ENCODE data around the gene DEFB114.

The DEFB114 gene

DNA sequence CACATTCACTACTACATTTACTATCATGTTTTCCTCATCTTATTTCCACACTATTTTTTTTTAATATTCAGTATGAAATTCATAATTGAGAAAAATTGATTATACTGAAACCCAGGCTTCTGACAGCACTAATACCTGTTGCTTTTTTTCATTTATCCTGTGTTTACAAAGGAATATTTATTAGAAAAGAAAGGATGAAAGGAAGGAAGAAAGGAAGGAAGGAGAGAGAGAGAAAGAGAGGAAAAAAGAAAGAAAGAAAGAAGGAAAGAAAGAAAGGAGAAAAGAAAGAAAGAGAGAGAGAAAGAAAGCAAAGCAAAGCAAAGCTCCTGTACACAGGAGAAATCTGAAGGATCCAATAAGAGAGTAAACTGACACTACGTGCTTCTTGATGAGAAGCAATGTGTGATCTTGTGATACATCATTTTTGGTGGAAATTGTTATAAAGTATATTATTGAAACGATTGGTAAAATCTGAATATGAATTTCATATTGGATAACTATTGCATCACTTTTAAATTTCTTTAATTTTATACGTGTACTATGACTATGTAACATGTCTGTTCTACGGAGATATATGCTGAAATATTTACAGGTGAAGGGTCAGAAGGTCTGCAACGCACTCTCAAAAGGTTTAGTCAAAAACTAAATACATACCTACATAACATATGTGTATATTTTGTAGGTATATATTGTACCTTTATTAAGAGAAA lies 43.9 kb downstream of the DEFB114 start:
- H3K4me1 ChIP-seq (ENCODE audit: insufficient read depth, low read length): peaks cover 9% of the 10 kb centered on the region; the same call in 1 of the 2 replicates
- H3K9ac ChIP-seq (ENCODE audit: low read depth, low read length): no peak overlapping the region
- H3K36me3 ChIP-seq (ENCODE audit: insufficient read depth, low read length): no peaks in the 10 kb centered on the region
- no peaks in the 10 kb centered on the region for H3K9me3 ChIP-seq (ENCODE audit: control insufficient read depth, insufficient read depth, low read length)

DNA sequence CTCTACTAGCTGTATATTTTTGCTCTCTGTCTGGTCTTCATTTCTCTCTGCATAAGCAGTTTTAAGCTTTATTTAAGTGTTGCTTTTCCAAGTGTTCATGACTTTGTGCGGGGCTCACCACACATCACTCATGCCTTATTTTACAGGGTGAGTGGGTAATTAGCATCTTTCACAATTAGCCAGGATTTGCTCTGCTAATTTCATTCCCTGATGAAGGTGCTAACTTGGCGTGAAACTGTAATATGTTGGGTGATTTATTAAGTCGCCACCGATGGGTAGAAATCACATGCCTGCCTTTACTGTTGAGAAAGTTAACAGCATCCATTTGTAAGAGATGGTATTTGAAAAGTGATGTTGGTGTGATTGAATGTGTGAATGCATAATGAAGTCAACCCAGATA lies 44.7 kb downstream of the DEFB114 start:
- Histone ChIP-seq H3K36me3 (ENCODE audit: insufficient read depth, low read length) (no peaks in the 10 kb centered on the region), H3K9ac (ENCODE audit: low read depth, low read length) (no peak overlapping the region), H3K4me1 (ENCODE audit: insufficient read depth, low read length) (peaks cover 16% of the 10 kb centered on the region; the same call in 1 of the 2 replicates), H3K9me3 (ENCODE audit: control insufficient read depth, insufficient read depth, low read length) (no peaks in the 10 kb centered on the region)

DNA sequence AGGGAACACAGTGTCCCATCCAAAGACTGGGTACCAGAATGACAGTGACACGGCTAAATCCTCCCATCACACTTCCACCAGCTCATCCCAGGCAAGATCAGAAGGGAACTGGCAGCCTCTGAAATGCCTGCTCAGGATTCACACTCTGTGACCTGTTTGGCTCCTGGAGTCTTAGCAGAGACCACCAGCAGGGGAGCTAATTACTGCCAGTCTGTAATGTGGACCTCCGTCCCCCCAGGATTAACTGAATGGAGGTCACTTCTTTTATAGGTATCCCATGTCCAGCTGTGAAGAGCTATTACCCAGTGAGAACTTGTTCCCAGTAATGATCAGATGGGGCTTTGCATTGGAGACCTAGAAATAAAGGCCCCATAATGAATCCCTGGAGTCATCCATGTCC lies 45.2 kb downstream of the DEFB114 start:
- H3K4me1 ChIP-seq (ENCODE audit: insufficient read depth, low read length): peaks cover 20% of the 10 kb centered on the region
- H3K9me3 ChIP-seq (ENCODE audit: control insufficient read depth, insufficient read depth, low read length): no peaks in the 10 kb centered on the region
- H3K36me3 ChIP-seq (ENCODE audit: insufficient read depth, low read length): no peaks in the 10 kb centered on the region
- H3K9ac ChIP-seq (ENCODE audit: low read depth, low read length): no peak overlapping the region

DNA sequence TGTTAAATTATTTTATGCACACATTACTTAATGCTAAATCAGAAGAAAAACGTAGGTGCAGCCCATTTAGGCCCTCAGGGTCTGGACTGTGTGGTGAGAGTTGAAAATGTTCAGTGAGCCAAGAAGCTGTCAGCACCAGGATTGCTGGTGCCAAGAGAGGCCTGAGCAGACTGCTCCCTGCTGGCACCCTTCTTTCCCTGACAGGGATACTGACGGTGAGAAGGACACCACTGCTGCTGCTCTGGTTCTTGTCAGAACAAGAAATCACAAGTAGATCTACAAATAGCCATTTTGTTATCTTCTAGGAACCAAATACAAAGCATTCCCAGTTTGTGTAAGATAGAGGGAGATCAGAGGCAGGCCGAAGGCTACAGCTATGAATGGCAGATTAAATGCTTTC lies 48.9 kb downstream of the DEFB114 start:
- no peaks in the 10 kb centered on the region for H3K36me3 ChIP-seq (ENCODE audit: insufficient read depth, low read length)
- H3K9me3 ChIP-seq (ENCODE audit: control insufficient read depth, insufficient read depth, low read length): no peaks in the 10 kb centered on the region
- H3K9ac ChIP-seq (ENCODE audit: low read depth, low read length): no peak overlapping the region
- H3K4me1 ChIP-seq (ENCODE audit: insufficient read depth, low read length): peaks cover 25% of the 10 kb centered on the region

DNA sequence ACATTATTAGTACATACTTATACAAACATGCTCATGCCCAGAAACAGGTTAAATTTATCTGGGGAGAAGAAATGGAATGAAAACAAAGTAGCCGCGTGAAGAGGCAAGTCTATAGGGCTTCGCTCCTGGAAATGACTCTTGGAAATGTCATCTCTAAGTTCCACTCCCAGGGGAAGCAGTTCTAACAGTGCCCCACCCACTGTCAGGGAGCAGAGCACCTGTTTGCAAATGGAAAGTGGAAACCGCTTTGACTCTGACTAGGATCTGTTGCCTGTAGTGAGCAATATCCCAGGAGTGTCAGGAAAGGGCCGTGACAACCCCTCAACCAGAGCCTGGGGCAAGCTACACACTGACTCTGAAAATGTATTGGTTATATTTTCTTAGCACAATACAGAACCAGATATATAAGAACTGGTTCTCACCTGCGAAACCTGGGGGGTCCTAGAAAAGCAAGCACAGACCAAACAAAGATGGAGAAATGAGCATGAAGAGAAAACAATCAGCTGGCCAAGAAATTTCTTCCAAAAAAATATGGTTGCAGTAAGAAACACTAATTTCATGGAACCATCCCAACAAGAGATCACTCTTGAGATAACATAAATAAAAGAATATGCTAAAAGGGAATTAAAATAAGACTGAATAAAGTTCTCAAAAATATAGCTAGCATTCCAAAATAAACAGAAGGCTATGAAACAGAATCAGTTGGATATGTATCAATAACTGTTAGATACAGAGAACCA lies 50.2 kb downstream of the DEFB114 start:
- Histone ChIP-seq H3K9ac (ENCODE audit: low read depth, low read length) (no peak overlapping the region), H3K36me3 (ENCODE audit: insufficient read depth, low read length) (no peaks in the 10 kb centered on the region), H3K9me3 (ENCODE audit: control insufficient read depth, insufficient read depth, low read length) (no peaks in the 10 kb centered on the region), H3K4me1 (ENCODE audit: insufficient read depth, low read length) (peaks cover 32% of the 10 kb centered on the region)

DNA sequence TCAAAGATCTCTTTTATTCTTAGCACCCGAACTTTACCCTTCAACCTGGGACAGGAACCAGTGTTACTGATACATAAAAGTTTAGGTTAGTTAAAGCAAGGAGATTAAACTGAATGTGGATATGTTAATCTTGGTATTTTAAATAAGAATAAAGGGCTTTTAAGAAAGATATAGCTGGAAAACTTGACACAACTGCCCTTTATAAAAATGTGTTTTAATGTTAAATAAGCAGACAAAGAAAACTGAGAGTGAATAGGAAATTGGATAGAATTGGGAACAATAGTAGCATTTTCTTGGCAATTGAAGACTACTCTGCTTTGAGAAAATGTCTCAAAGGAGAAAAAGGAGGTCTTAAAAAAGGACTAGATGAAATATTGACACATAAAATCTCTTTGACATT lies 51.8 kb downstream of the DEFB114 start:
- Histone ChIP-seq H3K9me3 (ENCODE audit: control insufficient read depth, insufficient read depth, low read length) (no peaks in the 10 kb centered on the region), H3K4me1 (ENCODE audit: insufficient read depth, low read length) (peaks cover 26% of the 10 kb centered on the region), H3K9ac (ENCODE audit: low read depth, low read length) (no peak overlapping the region; the same call in 1 of the 2 replicates), H3K36me3 (ENCODE audit: insufficient read depth, low read length) (no peaks in the 10 kb centered on the region)

DNA sequence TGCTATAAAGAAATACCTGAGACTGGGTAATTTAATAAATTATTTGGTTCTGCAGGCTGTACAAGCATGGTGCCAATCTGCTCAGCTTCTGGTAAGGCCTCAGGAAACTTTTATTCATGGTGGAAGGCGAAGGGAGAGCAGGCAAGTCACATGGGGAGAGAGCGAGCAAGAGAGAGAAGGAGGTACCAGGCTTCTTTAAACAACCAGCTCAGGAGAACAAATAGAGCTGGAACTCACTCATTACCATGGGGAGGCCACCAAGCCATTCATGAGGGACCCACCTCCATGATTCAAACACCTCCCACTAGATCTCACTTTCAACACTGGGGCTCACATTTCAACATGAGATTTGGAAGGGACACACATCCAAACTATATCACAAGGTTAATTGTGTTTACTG lies 52.7 kb downstream of the DEFB114 start:
- no peak overlapping the region for H3K9ac ChIP-seq (ENCODE audit: low read depth, low read length)
- no peaks in the 10 kb centered on the region for H3K9me3 ChIP-seq (ENCODE audit: control insufficient read depth, insufficient read depth, low read length)
- H3K36me3 ChIP-seq (ENCODE audit: insufficient read depth, low read length): no peaks in the 10 kb centered on the region
- peaks cover 23% of the 10 kb centered on the region for H3K4me1 ChIP-seq (ENCODE audit: insufficient read depth, low read length)
